LNCAP (cell line): ENCODE measurements around the gene SLC28A1.

Experiments
- TF ChIP-seq, protein P1 (sequence below): fragments of 450-650 bp; IDR thresholded peaks from 2 replicates; pipeline ENCODE4 v1.5.1; 2017; ENCODE audit warnings: mild to moderate bottlenecking

The SLC28A1 gene

GRCh38 chr15:84988909-84989644, 104.6 kb downstream of the SLC28A1 start:
- TF ChIP-seq, protein P1, sequence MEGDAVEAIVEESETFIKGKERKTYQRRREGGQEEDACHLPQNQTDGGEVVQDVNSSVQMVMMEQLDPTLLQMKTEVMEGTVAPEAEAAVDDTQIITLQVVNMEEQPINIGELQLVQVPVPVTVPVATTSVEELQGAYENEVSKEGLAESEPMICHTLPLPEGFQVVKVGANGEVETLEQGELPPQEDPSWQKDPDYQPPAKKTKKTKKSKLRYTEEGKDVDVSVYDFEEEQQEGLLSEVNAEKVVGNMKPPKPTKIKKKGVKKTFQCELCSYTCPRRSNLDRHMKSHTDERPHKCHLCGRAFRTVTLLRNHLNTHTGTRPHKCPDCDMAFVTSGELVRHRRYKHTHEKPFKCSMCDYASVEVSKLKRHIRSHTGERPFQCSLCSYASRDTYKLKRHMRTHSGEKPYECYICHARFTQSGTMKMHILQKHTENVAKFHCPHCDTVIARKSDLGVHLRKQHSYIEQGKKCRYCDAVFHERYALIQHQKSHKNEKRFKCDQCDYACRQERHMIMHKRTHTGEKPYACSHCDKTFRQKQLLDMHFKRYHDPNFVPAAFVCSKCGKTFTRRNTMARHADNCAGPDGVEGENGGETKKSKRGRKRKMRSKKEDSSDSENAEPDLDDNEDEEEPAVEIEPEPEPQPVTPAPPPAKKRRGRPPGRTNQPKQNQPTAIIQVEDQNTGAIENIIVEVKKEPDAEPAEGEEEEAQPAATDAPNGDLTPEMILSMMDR = no peak

GRCh38 chr15:84990507-84990906, 106.0 kb downstream of the SLC28A1 start:
- TF ChIP-seq, protein P1 = no peak

DNA sequence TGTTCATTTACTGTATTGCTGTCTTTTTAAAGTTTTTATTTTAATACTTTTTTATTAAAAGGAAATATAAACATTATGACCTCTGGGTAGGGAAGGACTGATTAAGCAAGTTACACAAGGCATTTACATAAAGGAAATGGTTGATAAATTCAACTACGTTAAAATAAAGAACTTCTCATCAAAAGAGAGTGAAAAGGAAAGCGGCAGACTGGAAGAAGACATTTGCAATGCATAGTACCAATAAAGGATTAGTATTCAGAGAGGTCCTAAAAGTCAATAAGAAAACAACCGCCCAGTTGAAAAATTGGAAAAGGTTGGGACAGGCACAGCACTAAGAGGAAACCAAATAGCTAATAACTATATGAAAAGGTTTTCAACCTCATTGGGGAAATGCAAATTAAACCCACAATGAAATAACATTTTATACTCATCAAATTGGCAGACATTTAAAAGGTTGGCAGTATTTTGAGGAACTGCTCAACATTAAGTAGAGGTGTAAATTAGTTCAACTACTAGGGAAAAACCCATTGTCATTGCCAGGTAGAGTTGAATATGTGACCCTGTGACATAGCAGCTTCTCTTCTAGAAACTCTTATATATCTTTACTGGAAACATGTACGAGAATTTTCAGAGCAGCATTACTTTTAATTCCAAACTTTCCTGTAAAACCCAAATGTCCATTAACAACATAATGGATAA, 106.7 kb downstream of the SLC28A1 start:
- TF ChIP-seq, protein P1 = no peak

DNA sequence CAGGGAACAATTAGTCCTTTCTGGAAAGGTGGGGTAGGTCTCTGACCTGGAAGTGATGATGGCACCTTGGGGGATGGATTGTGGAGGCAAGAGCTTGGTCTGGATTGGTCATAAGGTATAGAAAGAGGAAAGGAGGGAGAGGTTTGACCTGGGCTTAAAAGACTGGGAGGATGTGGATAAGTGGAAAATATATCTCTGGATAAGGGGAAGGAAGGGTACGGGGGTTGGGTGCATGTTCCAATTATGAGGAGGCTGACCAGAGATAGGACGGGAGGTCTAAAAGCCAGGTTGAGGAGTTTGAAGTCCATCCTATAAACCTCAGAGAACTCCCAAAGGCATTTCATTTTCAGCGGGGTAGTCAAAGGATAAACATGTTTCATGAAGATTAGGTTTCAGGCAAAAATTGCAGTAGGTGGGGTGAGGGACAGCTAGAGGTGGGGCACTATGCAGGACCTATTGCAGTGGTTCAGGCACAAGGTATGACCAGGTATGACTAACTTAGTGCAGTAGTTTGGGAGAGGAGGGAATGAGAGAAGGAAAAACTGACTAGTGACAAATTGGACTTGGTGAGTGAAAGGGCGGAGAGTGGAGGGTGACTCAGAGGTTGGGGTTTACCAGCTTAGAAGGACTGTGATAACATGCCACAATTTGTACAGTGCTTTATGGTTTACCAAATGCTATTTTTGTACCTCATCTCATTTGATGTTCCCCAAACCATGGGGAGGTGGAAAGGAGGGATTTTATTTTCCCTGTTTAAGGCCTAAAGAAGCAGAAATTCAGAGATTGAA, 107.9 kb downstream of the SLC28A1 start:
- TF ChIP-seq, protein P1 = no peak
